IMR-90 (cell line): ENCODE data around the gene RAB11A. TPM values are rescaled to one million over a fixed set of nuclear protein-coding genes. Genes with fewer than 3 reads are reported as not detected.

Experiments
- ATAC-seq: fragments of 200-7000 bp; cut with Tn5 transposase; 2 replicates; pipeline ENCODE4 v1.9.1; 2020; ENCODE audit warnings: low read depth, mild to moderate bottlenecking, moderate library complexity
- BruUV-seq: library from RNA; stranded (reverse); fragments of 400-500 nt; replicated peaks from 2 replicates; lab custom pipeline; 2021; lab: Mats Ljungman, UMichigan
- CTCF ChIA-PET: fragments of 300-600 bp; formaldehyde crosslinking; extraction: SDS; loops from one replicate; lab custom pipeline; 2021; ENCODE audit warnings: antibody characterized with exemption; lab: Yijun Ruan, JAX
- POLR2A ChIA-PET: fragments of 300-600 bp; sonication (Branson Sonifier 250); formaldehyde crosslinking; loops from one replicate; lab custom pipeline; 2022; ENCODE audit warnings: antibody characterized with exemption; ENCODE audit not compliant: unreplicated experiment; lab: Charles Lee
- DNase-seq: peaks from one replicate; pipeline ENCODE4 v3.0.0; 2013
- H2AFZ ChIP-seq: replicated peaks from 2 replicates; pipeline ENCODE3; 2013; ENCODE audit warnings: low read length, mild to moderate bottlenecking; ENCODE audit not compliant: poor library complexity
- H2AK5ac ChIP-seq: 2 replicates; pipeline ENCODE4 v1.6.1; 2013; ENCODE audit warnings: low read depth, low read length, inconsistent platforms
- H2AK9ac ChIP-seq: replicated peaks from 2 replicates; pipeline ENCODE3; 2013; ENCODE audit warnings: mild to moderate bottlenecking, low read depth, low read length, moderate library complexity; ENCODE audit not compliant: poor library complexity
- H2BK120ac ChIP-seq: 2 replicates; pipeline ENCODE4 v1.6.1; 2013; ENCODE audit warnings: low read depth, low read length, inconsistent platforms
- H2BK15ac ChIP-seq: 3 replicates; pipeline ENCODE4 v1.6.1; 2013; ENCODE audit warnings: low read depth, low read length, inconsistent platforms
- H2BK20ac ChIP-seq: 2 replicates; pipeline ENCODE4 v1.6.1; 2013; ENCODE audit warnings: low read depth, mild to moderate bottlenecking, inconsistent platforms, low read length, moderate library complexity
- H2BK5ac ChIP-seq: 2 replicates; pipeline ENCODE4 v1.6.1; 2013; ENCODE audit warnings: mild to moderate bottlenecking, low read depth, low read length, inconsistent platforms; ENCODE audit not compliant: poor library complexity, severe bottlenecking
- H3K14ac ChIP-seq: replicated peaks from 2 replicates; pipeline ENCODE4 v1.6.1; 2013; ENCODE audit warnings: low read depth, low read length, inconsistent platforms
- H3K18ac ChIP-seq: 2 replicates; pipeline ENCODE4 v1.6.1; 2013; ENCODE audit warnings: low read depth, low read length, control low read depth
- H3K23ac ChIP-seq: 2 replicates; pipeline ENCODE4 v1.6.1; 2013; ENCODE audit warnings: low read depth, low read length, inconsistent platforms
- H3K27ac ChIP-seq: 2 replicates; pipeline ENCODE4 v1.5.1; 2013; ENCODE audit warnings: mild to moderate bottlenecking, control low read depth, low read length; ENCODE audit not compliant: insufficient read depth
- H3K27me3 ChIP-seq: 2 replicates; pipeline ENCODE4 v1.6.1; 2013; ENCODE audit warnings: low read length; ENCODE audit not compliant: control insufficient read depth, insufficient read depth
- H3K36me3 ChIP-seq: 2 replicates; pipeline ENCODE4 v1.6.1; 2013; ENCODE audit warnings: low read length, mixed read lengths; ENCODE audit not compliant: control insufficient read depth, insufficient read depth
- H3K4ac ChIP-seq: 2 replicates; pipeline ENCODE4 v1.6.1; 2013; ENCODE audit warnings: low read depth, low read length, inconsistent platforms
- H3K4me1 ChIP-seq: 2 replicates; pipeline ENCODE4 v1.6.1; 2013; ENCODE audit warnings: low read length, mixed read lengths; ENCODE audit not compliant: control insufficient read depth, insufficient read depth
- H3K4me2 ChIP-seq: 2 replicates; pipeline ENCODE4 v1.6.1; 2013; ENCODE audit warnings: low read depth, mild to moderate bottlenecking, control low read depth, low read length, moderate library complexity
- H3K4me3 ChIP-seq: 2 replicates; pipeline ENCODE4 v1.5.1; 2013; ENCODE audit warnings: low read depth, mild to moderate bottlenecking, control low read depth, low read length, moderate library complexity; ENCODE audit not compliant: insufficient read depth
- H3K56ac ChIP-seq: 2 replicates; pipeline ENCODE4 v1.6.1; 2013; ENCODE audit warnings: low read length, inconsistent platforms; ENCODE audit not compliant: insufficient read depth; ENCODE audit errors: extremely low read depth
- H3K79me1 ChIP-seq, 2 experiments: 2 replicates each; pipeline ENCODE4 v1.6.1; 2013; ENCODE audit warnings: low read length in 2 of 2, inconsistent platforms in 1 of 2, low read depth in 1 of 2
- H3K9ac ChIP-seq: 2 replicates; pipeline ENCODE4 v1.6.1; 2013; ENCODE audit warnings: low read depth, low read length, control low read depth
- H3K9me1 ChIP-seq: 2 replicates; pipeline ENCODE4 v1.6.1; 2013; ENCODE audit warnings: low read length, inconsistent platforms; ENCODE audit not compliant: insufficient read depth
- H3K9me3 ChIP-seq: 2 replicates; pipeline ENCODE4 v1.6.1; 2013; ENCODE audit warnings: low read length; ENCODE audit not compliant: control insufficient read depth, insufficient read depth
- H4K20me1 ChIP-seq: 2 replicates; pipeline ENCODE4 v1.6.1; 2013; ENCODE audit warnings: low read length, inconsistent platforms; ENCODE audit not compliant: insufficient read depth
- H4K5ac ChIP-seq: 2 replicates; pipeline ENCODE4 v1.6.1; 2013; ENCODE audit warnings: mild to moderate bottlenecking, low read depth, low read length, control low read depth
- H4K8ac ChIP-seq, 2 experiments: 2 replicates each; pipeline ENCODE4 v1.6.1; 2013; ENCODE audit warnings: low read depth in 2 of 2, low read length in 2 of 2, control low read depth in 1 of 2, inconsistent platforms in 1 of 2
- H4K91ac ChIP-seq: 2 replicates; pipeline ENCODE4 v1.6.1; 2013; ENCODE audit warnings: low read depth, low read length, inconsistent platforms; ENCODE audit not compliant: insufficient read depth
- BHLHE40 ChIP-seq: fragments of 150-350 bp; IDR thresholded peaks from 2 replicates; pipeline ENCODE4 v1.6.1; 2016; ENCODE audit warnings: mild to moderate bottlenecking, low read depth, low read length
- MXI1 ChIP-seq: IDR thresholded peaks from 2 replicates; pipeline ENCODE4 v1.6.1; 2012; ENCODE audit warnings: low read depth, mild to moderate bottlenecking, low read length, moderate library complexity, borderline replicate concordance
- RAD21 ChIP-seq: IDR thresholded peaks from 2 replicates; pipeline ENCODE4 v1.6.1; 2012; ENCODE audit warnings: low read length, improper control_type of control experiment
- SMC3 ChIP-seq: fragments of 150-350 bp; IDR thresholded peaks from 2 replicates; pipeline ENCODE4 v1.6.1; 2016; ENCODE audit warnings: low read depth, mild to moderate bottlenecking, antibody characterized with exemption, low read length, moderate library complexity
- WGBS, 2 experiments: methylation state at CpG; one replicate each; pipeline versions ENCODE4 v1.1.5 to v1.1.7; 2013; ENCODE audit warnings: missing lambda C conversion rate in 2 of 2; ENCODE audit not compliant: insufficient read length in 1 of 2; ENCODE audit errors: extremely low coverage in 2 of 2; 5-methylcytosine and 5-hydroxymethylcytosine counted together
- dilution Hi-C: fragments of 300-500 bp; cut with HindIII; formaldehyde crosslinking; loops from one replicate; pipeline ENCODE4 v1.14.3; 2018; ENCODE audit warnings: low sequenced_read_pairs; ENCODE audit not compliant: unreplicated experiment
- in situ Hi-C: fragments of 300-500 bp; cut with MboI; formaldehyde crosslinking; loops from 3 replicates; pipeline ENCODE4 v1.14.3; 2019; ENCODE audit warnings: low sequenced_read_pairs, inconsistent platforms, mixed read lengths
- intact Hi-C: fragments of 100-400 bp; cut with micrococcal nuclease; formaldehyde crosslinking; loops from 2 replicates; pipeline ENCODE4 v1.10.0; 2022
- polyA plus RNA-seq, 3 experiments: library from polyadenylated mRNA; depleted of rRNA; stranded (reverse); fragments of >200 nt; gene quantifications; 2 replicates each; pipeline ENCODE4 v1.2.3, GENCODE V29; 2012; ENCODE audit warnings: low replicate concordance in 1 of 3
- total RNA-seq: library from RNA; depleted of rRNA; stranded (reverse); fragments of >200 nt; gene quantifications from 2 replicates; pipeline ENCODE4 v1.2.3, GENCODE V29; 2012
- TF ChIP-seq, protein P1 (sequence below): conservative IDR thresholded peaks from 2 replicates; pipeline ENCODE4 v1.5.1; 2012; ENCODE audit warnings: mild to moderate bottlenecking, low read depth, low read length, improper control_type of control experiment

RAB11A gene
- total and polyA plus RNA-seq, 2 of the 4 experiments (the other 2 are of a cell fraction): 341 to 462 TPM

GRCh38 chr15:65824031-65824743 is 45.1 kb upstream of the RAB11A start:
- 0 out of 2 replicates have a peak, but pooled peaks cover 1% of the 10 kb centered on the region for H3K4me1 ChIP-seq
- no peaks in the 10 kb centered on the region for H3K79me1 ChIP-seq
- H3K27ac ChIP-seq: no peak overlapping the region
- BruUV-seq: no TSS peak
- DNase-seq: peak; percentile 70
- H2BK120ac ChIP-seq: no peak overlapping the region
- H4K20me1 ChIP-seq: no peaks in the 10 kb centered on the region
- no peak overlapping the region for H2AK9ac ChIP-seq
- H3K18ac ChIP-seq: no peak overlapping the region
- in situ Hi-C loops: no loop called here
- no peak overlapping the region for H4K8ac ChIP-seq
- peak; percentile 91 for ATAC-seq
- no peak overlapping the region for H4K91ac ChIP-seq
- H3K56ac ChIP-seq: no peak overlapping the region
- CTCF ChIA-PET: interaction anchor here (0.6 to 1.3 kb wide), 10 partner anchors 9 to 165 kb away, joined by 3 to 7 read pairs (median 4); no protein-coding TSS in a partner anchor
- no peaks in the 10 kb centered on the region for H3K36me3 ChIP-seq
- no peak overlapping the region for H3K4ac ChIP-seq
- H3K9me3 ChIP-seq: no peaks in the 10 kb centered on the region
- no peaks in the 10 kb centered on the region for H3K9me1 ChIP-seq
- H3K27me3 ChIP-seq: no peaks in the 10 kb centered on the region
- H4K5ac ChIP-seq: no peak overlapping the region
- 0 out of 2 replicates have a peak overlapping the region, but pooled peaks have one; percentile 21 for H2AK5ac ChIP-seq
- no peak overlapping the region for H3K4me3 ChIP-seq
- no peak overlapping the region for H3K23ac ChIP-seq
- dilution Hi-C loops: no loop called here
- TF ChIP-seq RAD21 (peak; percentile 66), MXI1 (no peak), SMC3 (peak; percentile 32; the same call in 1 of the 2 replicates), BHLHE40 (no peak)
- TF ChIP-seq, protein P1, sequence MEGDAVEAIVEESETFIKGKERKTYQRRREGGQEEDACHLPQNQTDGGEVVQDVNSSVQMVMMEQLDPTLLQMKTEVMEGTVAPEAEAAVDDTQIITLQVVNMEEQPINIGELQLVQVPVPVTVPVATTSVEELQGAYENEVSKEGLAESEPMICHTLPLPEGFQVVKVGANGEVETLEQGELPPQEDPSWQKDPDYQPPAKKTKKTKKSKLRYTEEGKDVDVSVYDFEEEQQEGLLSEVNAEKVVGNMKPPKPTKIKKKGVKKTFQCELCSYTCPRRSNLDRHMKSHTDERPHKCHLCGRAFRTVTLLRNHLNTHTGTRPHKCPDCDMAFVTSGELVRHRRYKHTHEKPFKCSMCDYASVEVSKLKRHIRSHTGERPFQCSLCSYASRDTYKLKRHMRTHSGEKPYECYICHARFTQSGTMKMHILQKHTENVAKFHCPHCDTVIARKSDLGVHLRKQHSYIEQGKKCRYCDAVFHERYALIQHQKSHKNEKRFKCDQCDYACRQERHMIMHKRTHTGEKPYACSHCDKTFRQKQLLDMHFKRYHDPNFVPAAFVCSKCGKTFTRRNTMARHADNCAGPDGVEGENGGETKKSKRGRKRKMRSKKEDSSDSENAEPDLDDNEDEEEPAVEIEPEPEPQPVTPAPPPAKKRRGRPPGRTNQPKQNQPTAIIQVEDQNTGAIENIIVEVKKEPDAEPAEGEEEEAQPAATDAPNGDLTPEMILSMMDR: peak; percentile 68
- H3K4me2 ChIP-seq: no peak overlapping the region
- no peak overlapping the region for H2BK15ac ChIP-seq
- no peak overlapping the region for H3K14ac ChIP-seq
- H2BK20ac ChIP-seq: no peak overlapping the region
- H3K9ac ChIP-seq: no peak overlapping the region
- no peak overlapping the region for H2BK5ac ChIP-seq
- intact Hi-C loops: no loop called here
- POLR2A ChIA-PET: no interaction called here
- no peak overlapping the region for H2AFZ ChIP-seq
- WGBS, 2 experiments: 58% methylated on average over 1 of the region's 7 CpGs; no CpG with 5 or more reads in 1 of the 2 experiments
